Measurements from ENCODE around the gene LGMN.
"Not testable (repeated sequence)": the region's sequence is repeated elsewhere in the genome, so short reads cannot be mapped to it uniquely, and the experiment has no call there.

DNA sequence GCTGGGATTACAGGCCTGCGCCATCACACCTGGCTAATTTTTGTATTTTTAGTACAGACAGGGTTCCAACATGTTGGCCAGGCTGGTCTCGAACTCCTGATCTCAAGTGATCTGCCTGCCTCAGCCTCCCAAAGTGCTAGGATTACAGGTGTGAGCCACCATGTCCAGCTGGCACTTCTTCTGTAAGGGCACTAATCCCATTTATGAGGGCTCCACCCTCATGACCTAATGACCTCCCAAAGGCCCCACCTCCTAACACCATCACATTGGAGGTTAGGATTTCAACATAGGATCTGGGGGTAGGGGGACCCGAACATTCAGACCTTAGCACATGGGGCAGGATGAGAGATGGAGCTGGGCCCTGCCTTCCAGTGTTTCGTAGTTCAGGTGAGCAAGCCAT, 68.1 kb downstream of the LGMN start:
- TF ChIP-seq, protein P1, sequence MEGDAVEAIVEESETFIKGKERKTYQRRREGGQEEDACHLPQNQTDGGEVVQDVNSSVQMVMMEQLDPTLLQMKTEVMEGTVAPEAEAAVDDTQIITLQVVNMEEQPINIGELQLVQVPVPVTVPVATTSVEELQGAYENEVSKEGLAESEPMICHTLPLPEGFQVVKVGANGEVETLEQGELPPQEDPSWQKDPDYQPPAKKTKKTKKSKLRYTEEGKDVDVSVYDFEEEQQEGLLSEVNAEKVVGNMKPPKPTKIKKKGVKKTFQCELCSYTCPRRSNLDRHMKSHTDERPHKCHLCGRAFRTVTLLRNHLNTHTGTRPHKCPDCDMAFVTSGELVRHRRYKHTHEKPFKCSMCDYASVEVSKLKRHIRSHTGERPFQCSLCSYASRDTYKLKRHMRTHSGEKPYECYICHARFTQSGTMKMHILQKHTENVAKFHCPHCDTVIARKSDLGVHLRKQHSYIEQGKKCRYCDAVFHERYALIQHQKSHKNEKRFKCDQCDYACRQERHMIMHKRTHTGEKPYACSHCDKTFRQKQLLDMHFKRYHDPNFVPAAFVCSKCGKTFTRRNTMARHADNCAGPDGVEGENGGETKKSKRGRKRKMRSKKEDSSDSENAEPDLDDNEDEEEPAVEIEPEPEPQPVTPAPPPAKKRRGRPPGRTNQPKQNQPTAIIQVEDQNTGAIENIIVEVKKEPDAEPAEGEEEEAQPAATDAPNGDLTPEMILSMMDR (optimal IDR thresholded peaks at IDR 0.05 in 1 of 3, IDR thresholded peaks at IDR 0.05 in 1 of 3, conservative IDR thresholded peaks at IDR 0.05 in 1 of 3; ENCODE audit: extremely low read depth in 1 of 3, insufficient read depth in 2 of 3, low read length in 3 of 3), result not testable (repeated sequence)
- TF ChIP-seq EZH2 (IDR thresholded peaks at IDR 0.05; ENCODE audit: low read length), result not testable (repeated sequence)

Measured in keratinocyte (primary cell).